Sigmoid colon (tissue), 4 donors: ENCODE measurements around the gene CHD5.

Experiments used
- CTCF ChIP-seq, 4 experiments: fragments of 450-650 bp in 3 of 4; fragments of 200-600 bp in 1 of 4; IDR thresholded peaks; one replicate each; pipeline ENCODE4 v1.5.1; 2016 to 2019; ENCODE audit warnings: antibody characterized with exemption in 4 of 4, mild to moderate bottlenecking in 3 of 4, moderate library complexity in 2 of 4
- POLR2A ChIP-seq, 2 donors: fragments of 450-650 bp; IDR thresholded peaks; one replicate each; pipeline ENCODE4 v1.6.1; 2016; ENCODE audit warnings: antibody characterized with exemption in 2 of 2, mild to moderate bottlenecking in 2 of 2, moderate library complexity in 2 of 2
- POLR2AphosphoS5 ChIP-seq, 4 donors: sonication (generic); formaldehyde crosslinking; IDR thresholded peaks; one replicate each; pipeline ENCODE4 v1.6.1; 2017; ENCODE audit warnings: antibody characterized with exemption in 4 of 4

- no peak for TF ChIP-seq CTCF (IDR thresholded peaks at IDR 0.05)
- no peak for TF ChIP-seq POLR2AphosphoS5 (IDR thresholded peaks at IDR 0.05)
- no peak for TF ChIP-seq POLR2A (IDR thresholded peaks at IDR 0.05)
These were observed 80.8 kb downstream of the CHD5 start for GRCh38 chr1:6099297-6099696.
